ENCODE measurements around the gene TMEM245.
A peak's percentile ranks its signal among the peaks of the same experiment; 100 is the strongest.

Gene TMEM245

GRCh38 chr9:109020581-109021511 is 98.9 kb downstream of the TMEM245 start:
- DNase-seq, result no peak

- no peak for DNase-seq
Observed at GRCh38 chr9:109020113-109020512, 99.6 kb downstream of the TMEM245 start.

- DNase-seq, result no peak
Observed at GRCh38 chr9:109019420-109019819, 100.3 kb downstream of the TMEM245 start.

GRCh38 chr9:109017493-109017892 is 102.3 kb downstream of the TMEM245 start:
- no peak for DNase-seq

- no peak for DNase-seq
Observed at GRCh38 chr9:109017061-109017460, 102.7 kb downstream of the TMEM245 start.

- no peak for DNase-seq
Observed at GRCh38 chr9:109016132-109016531, 103.6 kb downstream of the TMEM245 start.

- no peak for DNase-seq
Observed at GRCh38 chr9:109014608-109015280, 105.0 kb downstream of the TMEM245 start.

- peak; percentile 52 for DNase-seq
Observed at GRCh38 chr9:109013679-109014607, 105.8 kb downstream of the TMEM245 start.

- peak; percentile 97 for DNase-seq
Observed at GRCh38 chr9:109012876-109013678, 106.7 kb downstream of the TMEM245 start, which contains the start of gene CTNNAL1. Gene CTNNAL1 (minus strand): TSS chr9:109013499. CDS start chr9:109013442, 57 bp downstream.

GRCh38 chr9:109012009-109012875 is 107.5 kb downstream of the TMEM245 start:
- DNase-seq, result peak; percentile 76

- no peak for DNase-seq
Observed at GRCh38 chr9:109011231-109011671, 108.5 kb downstream of the TMEM245 start.

- no peak for DNase-seq
Observed at GRCh38 chr9:109010746-109011145, 109.0 kb downstream of the TMEM245 start.

GRCh38 chr9:109005678-109006077 is 114.1 kb downstream of the TMEM245 start:
- no peak for DNase-seq

GRCh38 chr9:109003116-109003515 is 116.6 kb downstream of the TMEM245 start:
- DNase-seq, result no peak

GRCh38 chr9:109002141-109002540 is 117.6 kb downstream of the TMEM245 start:
- no peak for DNase-seq

- no peak for DNase-seq
Observed at GRCh38 chr9:109001275-109001676, 118.5 kb downstream of the TMEM245 start.

GRCh38 chr9:108997112-108997511 is 122.6 kb downstream of the TMEM245 start:
- no peak for DNase-seq

GRCh38 chr9:108996643-108997042 is 123.1 kb downstream of the TMEM245 start:
- no peak for DNase-seq

- peak; percentile 51 for DNase-seq
Observed at GRCh38 chr9:108994695-108995094, 125.1 kb downstream of the TMEM245 start.

GRCh38 chr9:108991479-108991878 is 128.3 kb downstream of the TMEM245 start:
- DNase-seq, result no peak

- no peak for DNase-seq
Observed at GRCh38 chr9:108983885-108984284, 135.9 kb downstream of the TMEM245 start.

Measured in femur (tissue), 1 donor.